ENCODE data around the gene GSDME.

GRCh38 chr7:24718977-24719491 lies 38.2 kb downstream of the GSDME start:
- TF ChIP-seq CTCF (IDR thresholded peaks at IDR 0.05; ENCODE audit: insufficient read depth, low read depth, low read length) (no peak), EZH2 (IDR thresholded peaks at IDR 0.05; ENCODE audit: insufficient read depth, low read length) (no peak)

All from astrocyte (in vitro differentiated cells and primary cell).